ENCODE results near the gene ATP6V1B1.
A peak's percentile ranks its signal among the peaks of the same experiment; 100 is the strongest.

The ATP6V1B1 gene

DNA sequence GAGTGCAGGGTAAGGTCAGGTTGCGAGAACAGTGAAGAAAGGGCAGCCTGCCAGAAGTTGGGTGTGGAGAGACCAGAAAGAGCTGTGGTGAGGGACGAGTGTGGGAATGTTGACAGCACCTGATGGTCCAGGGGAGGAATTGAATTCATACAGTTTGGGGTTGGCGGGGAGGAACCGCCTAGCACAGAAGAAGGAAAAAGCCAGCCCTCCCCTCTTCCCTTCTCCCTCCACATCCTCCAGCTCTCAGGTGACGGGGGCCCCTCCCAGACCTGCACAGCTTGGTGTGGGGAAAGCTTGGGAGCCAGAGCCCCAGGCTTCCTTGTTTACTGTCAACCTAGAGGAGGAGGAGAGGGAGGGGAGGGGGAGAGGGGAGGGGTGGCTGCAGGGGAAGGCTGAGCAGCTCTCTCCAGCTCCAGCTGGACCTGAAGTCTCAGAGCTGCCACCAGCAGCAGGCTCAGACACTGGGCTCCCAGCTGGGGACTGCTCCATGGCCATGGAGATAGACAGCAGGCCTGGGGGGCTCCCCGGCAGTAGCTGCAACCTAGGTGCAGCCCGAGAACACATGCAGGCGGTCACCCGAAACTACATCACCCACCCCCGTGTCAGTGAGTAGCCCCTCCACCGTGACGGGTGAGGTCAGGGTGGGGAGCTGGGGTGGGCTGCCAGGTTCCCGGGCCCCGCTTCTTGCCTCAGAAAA, at the start of gene ATP6V1B1:
Gene ATP6V1B1 (plus strand): TSS at position 433 of the 697 bp plus-strand sequence. CDS start 55 bp downstream, at position 488.
- peak; percentile 39 for DNase-seq

DNA sequence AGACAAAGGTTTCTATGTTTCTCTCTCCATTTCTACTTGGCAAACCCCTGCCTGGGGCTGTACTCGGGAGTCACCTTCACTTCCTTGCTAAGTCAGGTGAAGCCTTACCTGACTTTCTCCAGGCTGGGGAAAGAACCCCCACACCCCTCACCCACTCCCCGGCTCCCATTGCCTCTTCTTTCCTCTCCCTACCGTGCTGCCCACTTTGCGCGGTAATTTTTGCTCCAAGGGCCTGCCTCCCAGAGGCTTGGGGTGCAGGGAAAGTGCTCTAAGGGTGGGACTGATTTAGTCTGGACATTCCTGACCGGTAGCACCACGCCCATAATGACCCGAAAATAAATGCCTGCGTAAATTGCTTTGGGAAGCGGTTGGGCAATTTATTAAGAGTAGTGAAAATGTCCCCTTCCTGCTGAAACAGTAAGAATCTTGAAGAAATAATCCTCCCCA, 49.1 kb upstream of the ATP6V1B1 start:
- no peak for DNase-seq

DNA sequence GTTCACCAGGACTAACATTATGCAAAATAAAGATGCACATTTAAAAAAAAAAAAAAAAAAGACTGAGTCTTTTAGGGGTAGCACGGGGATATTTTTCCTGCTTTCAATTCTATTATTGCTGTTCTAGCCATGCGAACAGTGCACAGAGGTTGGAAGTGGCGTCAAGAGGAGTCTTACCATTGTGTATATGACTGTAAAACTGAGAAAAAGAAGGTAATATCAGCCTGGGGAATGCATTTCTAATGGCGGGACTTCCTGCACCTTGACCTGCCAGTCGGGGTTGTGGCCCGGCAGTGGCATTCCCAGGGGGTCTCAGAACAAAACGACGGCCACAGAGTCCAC, 48.5 kb upstream of the ATP6V1B1 start:
- no peak for DNase-seq

DNA sequence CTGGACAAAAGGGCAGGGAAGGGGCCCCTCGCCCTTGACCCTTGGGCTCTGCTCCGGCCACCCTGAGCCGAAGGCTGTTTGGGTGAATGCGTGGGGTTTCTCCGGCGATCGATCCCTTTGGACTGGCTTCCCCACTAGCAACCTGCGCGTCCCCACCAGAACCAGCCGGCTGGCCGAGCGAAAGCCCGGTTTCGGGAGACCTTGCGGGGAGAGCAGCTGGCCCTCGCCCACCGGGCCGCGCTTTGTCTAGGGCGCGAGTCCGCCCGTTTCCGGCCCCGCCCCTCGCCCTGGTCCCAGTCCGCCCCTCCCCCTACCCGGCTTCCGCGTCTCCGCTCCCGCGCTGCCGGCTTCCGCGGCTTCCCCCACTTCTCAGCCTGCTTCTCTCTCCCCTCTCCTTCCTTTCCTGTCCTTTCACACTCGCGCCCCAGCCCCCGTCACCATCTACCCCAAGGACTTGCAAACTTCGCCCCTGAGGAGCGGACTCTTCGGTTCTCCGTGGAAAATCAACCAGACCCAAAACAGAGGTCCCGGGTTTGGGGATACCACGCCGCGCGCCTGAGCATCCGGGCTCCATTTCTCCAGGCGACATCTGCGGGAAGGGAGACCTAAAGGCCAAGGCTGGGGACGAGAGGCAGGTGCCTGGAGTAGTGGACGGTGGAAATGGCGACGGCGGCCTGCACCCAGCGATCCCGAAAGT, 48.0 kb upstream of the ATP6V1B1 start:
- peak; percentile 32 for DNase-seq

DNA sequence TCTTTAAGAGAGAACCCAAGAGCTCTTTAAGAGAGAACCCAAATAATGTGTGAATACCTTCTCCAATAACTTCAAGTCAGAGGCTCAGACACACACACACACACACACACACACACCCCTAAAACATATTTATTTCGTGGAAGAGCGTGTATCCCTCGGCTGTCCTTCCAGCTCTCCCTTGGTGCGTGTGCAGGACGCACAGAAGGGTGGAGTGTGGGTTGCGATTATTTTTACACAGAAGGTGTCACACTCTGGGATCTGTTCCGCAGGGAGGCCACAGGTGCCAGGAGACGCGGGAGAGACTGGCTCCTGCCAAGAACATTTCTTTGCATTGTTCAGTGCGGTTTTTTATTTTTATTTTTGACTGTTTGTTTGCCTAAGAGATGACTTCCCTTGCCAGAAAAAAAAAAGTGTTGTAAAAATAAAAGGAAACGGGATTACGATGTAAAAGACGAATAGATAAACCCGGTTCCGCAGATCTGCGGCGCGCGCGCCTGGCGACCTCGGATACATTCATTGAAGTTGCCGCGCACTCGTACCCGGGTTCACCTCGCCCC, 47.3 kb upstream of the ATP6V1B1 start:
- no peak for DNase-seq

DNA sequence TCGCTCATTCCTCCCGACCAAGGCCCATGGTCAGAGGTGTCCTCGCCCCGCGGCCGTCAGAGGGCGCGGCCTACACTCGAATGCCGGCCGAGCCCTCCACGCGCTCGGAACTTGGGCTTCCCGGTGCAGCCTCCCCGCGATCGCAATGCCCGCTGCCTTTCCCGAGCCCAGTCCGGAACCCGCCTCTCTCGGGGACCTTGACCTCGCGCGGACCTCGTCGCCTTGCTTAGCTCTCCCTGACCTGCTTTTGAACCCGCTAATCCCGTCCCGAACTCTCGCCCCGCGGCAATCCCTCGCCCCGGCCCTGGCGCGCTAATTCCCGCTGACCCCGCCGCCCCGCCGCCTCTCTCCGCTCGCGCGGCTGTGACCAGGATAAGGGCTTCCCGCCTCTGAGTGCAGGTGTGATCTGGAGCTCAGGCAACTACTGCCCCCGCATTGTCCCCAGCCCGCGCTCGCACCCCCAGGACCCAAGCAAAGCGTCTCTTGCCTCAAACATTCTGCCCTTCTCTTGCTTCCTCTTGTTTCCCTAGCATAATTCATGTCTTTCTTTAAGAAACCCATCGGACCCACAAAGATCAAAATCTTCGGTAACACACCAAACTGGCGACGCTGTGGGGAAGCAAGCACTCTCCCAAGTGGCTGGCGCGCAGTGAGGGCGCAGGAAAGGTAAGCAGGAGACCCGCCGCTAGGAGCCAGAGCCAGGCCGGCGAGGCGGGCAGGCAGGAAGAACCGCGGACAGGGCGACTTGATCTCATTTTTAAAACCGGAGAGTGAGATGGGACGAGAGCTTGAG, 46.6 kb upstream of the ATP6V1B1 start:
- no peak for DNase-seq

DNA sequence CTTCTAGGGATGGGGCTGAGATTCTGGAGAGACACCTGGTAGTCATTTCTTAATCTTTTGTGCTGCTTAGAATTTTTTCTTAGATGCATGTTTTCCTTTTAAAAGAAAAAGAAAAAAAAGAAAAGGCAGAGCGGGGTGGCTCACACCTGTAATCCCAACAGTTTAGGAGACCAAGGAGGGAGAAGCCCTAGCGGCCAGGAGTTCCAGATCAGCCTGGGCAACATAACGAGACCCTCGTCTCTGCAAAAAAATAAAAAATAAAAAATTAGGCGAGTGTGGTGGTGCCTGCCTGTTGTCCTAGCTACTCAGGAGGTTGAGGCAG, 46.0 kb upstream of the ATP6V1B1 start:
- DNase-seq, result no peak

DNA sequence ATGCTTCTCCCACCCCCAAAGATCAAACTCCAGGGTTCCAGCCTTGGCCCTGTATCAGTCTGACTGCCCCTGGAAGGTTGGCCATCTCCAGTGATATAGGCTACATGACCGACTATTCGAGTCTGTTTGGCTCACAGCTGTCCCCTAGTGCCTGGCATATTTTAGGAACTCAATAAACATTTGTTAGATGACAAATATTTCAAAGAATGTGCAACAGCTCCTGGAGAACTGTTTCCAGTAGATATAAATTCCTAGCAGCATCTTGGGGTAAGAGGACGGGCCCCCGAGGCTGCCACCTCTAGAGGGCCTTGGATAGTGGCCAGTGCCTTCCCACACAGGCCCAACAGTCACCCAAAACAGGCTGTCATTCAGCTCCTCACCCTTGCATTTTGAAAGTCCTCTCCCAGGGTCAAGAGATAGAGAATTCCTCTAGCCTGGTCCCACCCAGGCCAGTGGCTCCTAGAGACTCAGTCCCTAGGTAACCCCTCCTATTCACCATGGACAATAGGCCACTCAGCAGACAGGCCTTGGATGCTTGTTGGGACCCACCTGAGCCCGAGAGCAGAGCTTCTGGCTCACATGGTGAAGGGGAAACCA, 45.1 kb upstream of the ATP6V1B1 start:
- no peak for DNase-seq

DNA sequence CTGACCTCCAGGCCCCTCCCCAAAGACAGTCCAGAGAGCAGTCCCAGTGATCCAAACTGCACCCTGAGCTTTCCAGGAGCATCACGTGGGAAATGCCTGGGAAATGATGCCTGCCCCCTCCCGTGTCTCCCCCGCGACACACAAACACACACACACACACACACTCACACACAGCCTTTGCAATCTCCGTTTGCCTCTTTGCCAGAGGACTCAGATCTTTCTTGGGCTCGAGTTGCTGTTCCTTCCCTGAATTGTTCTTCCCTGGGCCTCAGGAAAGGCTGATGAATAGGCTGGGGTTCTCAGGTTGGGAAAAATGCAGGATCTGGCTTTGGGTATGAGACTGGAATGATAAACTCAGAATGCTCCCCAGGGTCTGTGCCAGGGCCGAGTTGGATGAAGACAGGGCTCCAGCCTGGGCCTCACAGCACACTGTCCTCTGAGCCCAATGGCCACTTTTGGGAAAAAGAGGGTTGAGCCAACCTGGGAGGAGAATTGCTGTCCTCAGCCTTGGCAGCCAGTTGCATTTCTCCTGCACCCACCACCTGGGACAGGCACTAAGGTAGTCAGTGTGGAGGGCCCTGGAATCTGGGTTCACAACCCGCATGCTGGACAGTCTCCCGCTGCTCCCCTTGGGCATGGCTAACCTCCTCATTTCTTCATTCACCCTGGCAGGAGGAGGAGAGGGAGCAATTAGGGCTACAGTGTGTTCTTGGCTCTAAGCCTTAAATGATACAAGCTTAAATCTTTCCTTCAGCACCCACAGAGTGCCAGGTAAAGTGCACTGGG, 43.9 kb upstream of the ATP6V1B1 start:
- DNase-seq, result no peak

DNA sequence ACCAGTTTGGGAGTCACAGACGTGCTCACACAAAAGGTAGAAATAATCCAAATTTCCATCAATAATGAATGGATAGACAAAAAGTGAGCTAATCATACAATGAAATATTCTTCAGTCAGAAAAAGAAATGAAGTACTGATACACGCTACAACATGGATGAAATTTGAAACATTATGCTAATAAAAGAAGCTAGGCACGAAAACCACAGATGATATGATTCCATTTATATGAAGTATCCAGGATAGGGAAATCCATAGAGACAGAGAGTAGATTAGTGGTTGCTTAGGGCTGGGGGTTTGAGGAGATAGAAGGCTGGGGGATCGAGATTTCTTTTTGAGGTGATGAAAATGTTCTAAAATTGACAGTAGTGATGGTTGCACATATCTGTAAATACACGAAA, 43.0 kb upstream of the ATP6V1B1 start:
- no peak for DNase-seq

DNA sequence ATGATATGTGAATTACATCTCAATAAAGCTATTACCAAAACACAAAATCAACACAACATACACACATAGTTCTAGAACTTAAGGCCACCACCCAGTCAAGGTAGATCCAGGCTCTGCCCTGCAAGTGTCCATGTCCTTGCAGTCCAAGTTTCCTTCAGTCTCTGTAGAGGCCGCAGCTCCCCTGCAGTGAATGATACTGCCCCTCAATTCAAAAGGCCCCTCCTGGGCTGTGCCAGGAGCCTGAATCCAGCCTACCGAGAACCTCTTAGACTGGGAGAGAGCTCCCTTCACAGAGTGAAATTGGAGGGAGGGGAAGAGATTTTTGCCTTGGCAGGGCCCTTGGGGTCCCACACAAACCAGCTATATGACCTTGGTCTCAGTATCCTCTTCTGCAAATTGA, 42.5 kb upstream of the ATP6V1B1 start:
- no peak for DNase-seq

DNA sequence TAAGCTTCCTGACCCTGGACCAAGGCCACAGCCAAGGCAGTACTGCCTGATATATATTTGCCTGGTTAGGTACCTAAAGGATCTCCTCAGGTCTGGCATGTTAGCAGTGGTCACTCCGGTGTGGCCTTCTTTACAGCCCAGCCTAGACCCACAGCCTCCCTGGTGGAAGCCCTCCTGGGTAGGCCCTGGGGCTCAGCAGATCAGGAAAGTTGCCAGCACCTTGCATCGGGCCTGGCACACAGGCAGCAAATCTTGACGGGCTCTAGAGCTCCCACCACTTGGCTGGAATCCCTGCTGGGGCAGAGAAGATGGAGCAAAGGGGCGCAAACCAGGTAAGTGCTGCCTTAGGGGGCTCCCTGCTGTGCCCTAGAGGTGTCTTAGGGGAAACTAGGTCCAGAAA, 40.9 kb upstream of the ATP6V1B1 start:
- no peak for DNase-seq

DNA sequence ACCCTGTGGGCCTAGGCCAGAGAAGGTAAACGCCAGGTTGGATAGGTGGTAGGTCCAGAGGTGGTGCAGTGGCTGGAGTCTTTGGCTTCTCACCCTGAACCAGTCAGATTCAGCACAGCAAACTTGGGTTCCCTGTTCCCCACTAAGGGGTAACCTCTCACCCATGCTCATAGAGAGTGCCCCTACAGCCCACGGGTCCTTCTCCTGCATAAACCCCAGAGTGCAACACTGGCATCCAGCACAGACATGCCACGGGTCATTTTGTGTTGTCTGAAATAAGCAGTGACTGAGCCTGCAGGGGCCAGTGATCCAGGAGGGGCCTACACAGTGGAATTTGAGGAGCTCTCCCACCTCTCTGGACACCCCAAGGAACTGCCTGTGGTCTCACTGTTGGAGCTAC, 40.5 kb upstream of the ATP6V1B1 start:
- DNase-seq, result no peak

DNA sequence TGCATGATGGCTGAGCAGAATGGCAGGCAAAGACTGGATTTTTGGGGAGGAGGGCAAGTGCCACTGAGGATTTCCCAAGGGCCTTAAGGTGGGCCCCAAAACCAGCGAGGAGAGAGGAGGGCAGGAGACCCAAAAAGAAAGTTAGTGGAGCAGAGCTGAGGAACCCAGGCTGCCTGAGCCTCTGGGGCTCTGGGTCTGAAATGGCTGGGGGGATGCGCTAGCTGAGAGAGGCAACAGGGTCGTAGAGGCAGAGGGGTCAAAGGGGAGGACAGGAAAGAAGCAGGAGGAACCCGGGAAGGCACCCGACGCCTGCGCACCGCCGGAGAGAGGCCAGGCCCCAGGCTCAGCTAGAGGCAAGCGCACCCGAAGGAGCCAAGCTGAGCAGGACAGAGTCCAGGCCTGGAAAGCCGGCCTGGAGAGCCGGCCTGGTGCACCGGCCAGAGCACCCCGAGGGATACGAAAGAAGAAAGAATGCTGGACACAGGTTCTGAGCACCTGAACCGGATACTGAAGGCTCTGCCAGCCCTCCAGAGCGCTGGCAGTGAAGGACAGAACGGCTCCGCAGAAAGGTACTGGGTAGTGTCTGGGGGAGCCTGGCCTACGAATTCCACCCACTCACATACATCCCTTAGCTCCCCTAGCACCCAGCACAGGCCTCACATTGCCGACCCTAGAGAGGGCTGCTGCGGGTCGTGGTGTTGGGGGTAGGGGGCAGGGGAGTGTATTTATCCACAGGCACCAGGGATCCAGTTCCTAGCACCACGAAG, 39.5 kb upstream of the ATP6V1B1 start:
- no peak for DNase-seq

DNA sequence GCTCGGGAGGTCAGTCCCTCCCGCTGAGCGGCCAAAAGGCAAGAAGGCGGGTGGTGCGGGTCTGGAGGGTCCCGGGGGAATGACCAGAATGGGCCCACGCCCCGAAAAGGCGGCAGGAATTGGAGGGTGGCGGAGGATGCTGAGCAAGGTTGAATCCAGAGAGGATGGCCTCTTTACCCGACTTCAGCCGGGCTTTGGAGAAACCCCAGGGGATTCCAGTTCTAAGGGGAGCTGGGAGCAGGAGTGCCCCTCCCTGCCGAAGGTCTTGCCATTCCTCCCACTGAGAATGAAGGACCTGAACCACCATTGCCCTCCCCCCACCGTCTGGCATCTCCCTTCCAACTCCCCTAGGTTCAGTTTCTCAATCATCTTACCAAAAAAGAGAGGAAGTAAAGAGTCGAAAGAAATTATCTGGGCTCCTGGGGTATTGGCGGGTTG, 38.9 kb upstream of the ATP6V1B1 start:
- no peak for DNase-seq

DNA sequence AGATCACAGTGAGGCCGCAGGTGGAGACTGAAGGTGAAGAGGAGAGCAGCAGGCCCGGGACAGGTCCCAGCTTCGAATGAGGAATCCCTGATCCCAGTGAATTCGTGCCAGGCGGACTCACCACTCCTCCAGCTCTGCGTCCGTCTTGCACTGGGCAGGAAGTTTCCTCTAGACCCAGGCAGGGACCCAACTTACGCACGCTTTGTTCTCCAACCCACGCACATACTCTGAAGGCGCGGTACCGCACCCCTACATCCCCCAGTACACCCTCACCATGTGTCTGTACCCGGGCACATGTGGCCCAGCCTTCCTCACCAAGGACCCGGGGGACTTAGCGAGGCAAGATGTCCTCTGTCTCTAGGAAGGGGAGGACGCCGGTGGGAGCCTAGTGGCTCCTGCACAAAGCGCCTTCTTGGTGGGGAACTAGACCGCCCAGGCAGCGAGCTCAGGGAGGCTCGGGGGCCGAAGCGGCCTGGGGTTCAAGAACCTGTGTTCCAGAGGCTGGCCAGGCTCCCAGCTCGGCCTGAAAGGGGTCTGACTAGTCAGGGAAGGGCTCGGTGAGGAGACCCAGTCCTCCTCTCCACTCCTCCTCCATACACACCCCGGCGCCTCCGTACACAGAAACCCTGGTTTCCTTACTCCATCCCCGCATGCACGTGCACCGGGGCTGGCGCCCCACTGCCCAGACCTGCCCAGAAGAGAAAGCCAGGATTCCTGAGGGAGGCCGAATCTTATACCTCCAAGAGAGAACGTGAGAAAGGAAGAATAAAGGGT, 38.3 kb upstream of the ATP6V1B1 start:
- no peak for DNase-seq

DNA sequence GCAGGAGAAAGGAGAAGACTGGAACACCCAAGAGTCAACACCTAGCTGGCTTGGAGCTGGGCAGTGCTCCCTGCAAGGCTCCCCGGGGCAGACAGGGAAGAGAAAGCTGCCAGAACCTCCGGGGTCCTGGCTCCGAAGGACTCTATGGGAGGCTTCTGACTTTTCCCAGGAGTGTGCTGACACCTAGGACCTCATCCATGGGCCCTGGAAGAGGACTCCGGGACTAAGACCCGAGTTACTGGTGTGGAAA, 37.8 kb upstream of the ATP6V1B1 start:
- DNase-seq, result no peak

DNA sequence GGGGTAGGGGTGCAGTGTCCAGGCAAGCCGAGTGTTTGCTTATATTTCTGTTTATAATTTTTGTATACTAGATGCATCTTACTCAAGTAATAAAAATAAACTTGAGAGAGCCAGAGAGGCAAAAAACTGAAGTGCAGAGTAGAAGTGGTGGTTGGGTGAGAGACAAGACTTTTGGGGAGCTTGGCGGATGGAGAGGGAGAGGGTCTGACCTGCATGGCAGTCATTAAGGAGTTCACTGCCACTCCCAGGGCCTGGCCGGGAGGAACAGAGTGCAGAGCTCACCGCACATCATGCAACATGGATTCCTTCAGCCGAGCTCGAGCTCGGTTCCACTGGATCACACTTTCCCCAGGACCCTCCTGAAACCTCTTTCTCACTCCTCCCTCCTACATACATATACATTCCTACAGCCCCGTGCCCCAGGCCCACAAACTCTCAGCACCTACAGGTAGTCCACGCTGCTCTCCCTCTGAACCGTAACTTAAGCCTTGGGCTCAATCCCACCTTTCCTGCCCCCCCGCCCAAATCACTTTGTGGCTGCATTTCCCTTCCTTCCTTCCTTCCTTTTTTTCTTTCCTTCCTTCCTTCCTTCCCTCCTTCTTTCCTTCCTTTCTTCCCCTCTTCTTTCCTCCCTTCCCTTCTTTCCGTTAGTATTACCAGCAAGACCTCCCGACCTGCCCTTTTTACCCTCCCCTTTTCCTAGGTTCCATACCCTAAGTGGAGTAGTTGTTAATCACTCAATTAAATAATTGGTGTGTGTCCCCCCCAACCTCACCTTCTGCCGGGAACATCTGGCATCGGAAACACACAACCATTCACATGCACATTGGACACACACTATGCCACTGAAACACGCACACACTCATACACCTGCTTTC, 37.1 kb upstream of the ATP6V1B1 start:
- peak; percentile 19 for DNase-seq

DNA sequence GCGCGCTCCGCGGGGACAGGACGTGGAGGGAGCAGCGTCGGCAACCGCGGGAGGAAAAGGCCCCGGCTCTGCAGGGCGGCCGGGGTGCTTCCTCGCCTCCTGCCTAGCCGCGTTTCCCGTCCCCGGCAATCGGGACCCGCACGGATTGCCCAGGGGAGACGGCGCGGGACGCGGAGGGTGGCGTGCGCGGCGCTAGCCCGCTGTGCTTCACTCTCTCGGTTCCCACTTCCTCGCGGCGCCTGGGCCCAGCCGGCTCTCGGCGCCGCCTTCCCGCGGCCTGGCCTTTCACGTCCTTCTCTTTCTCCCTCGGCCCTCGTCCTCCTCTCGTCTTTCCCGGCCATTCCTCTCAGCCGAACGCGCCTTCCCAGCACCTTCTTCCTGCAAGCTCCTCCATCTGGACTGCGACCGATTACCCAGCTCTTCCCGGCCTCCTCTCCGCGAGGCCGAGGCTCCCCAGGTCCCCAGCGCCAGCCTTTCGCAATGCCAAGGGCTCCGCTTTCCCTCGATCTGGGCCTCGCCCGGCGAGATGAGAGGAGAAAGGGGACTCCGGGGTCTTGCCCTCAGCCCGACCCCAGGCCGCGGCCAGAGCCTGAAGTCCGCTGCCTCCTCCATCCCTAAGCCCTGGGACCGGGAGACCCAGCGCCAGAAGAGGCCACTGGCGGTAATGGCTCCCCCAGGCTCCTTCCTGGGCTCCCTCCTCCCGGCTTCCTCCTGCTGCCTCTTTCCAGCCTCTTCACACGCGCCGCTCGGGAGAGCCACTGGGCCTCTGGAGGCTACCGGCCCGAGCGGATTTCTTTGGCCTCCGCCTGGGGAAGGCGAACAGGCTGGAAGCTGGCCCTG, 34.3 kb upstream of the ATP6V1B1 start:
- peak; percentile 37 for DNase-seq

Measured in NCI-H2171 treated with DMSO at 0.1 percent for 48 hours (cell line).